HG02938 (cell line): Measurements from ENCODE around the gene LCE3C.
A peak's percentile ranks its signal among the peaks of the same experiment; 100 is the strongest.
"Not testable (repeated sequence)": the region's sequence is repeated elsewhere in the genome, so short reads cannot be mapped to it uniquely, and the experiment has no call there.

Experiments
- ATAC-seq: cut with Tn5 transposase; IDR thresholded peaks from one replicate; pipeline ENCODE4 v1.9.1; 2021; ENCODE audit warnings: mild to moderate bottlenecking, moderate library complexity; ENCODE audit not compliant: unreplicated experiment

LCE3C gene

GRCh38 chr1:152599934-152600333 lies at the start of gene LCE3C:
Gene LCE3C, plus strand, starts transcription at chr1:152600234. Its CDS starts 498 bp downstream, at chr1:152600732.
- ATAC-seq, result no peak

GRCh38 chr1:152565115-152565514 lies 34.9 kb upstream of the LCE3C start:
- ATAC-seq, result no peak

- no peak for ATAC-seq
Observed at GRCh38 chr1:152565535-152566215, 34.4 kb upstream of the LCE3C start.

DNA sequence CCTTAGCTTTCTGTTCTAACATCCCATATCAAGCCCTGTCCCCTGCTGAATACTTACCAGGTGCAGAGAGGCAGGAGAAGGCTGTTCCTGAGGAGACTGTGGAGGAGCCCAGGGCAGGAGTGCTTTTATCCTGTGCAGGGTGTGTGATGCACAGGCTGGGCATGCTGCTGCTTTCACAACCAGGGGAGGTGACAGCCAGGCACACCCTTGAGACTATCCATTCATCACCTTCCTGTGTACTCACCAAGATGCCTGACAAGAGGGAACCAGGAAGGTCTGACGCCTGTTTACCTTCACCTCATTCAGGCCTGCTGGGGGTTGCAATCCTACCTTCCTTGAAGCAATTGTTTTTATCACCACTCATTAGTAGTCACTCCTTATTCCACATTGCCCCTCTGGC lies 33.4 kb upstream of the LCE3C start, which contains the start of gene LCE3E:
LCE3E (minus strand) TSS at position 100 of the 400 bp plus-strand sequence. CDS start 572 bp downstream, outside the sequence.
- no peak for ATAC-seq

DNA sequence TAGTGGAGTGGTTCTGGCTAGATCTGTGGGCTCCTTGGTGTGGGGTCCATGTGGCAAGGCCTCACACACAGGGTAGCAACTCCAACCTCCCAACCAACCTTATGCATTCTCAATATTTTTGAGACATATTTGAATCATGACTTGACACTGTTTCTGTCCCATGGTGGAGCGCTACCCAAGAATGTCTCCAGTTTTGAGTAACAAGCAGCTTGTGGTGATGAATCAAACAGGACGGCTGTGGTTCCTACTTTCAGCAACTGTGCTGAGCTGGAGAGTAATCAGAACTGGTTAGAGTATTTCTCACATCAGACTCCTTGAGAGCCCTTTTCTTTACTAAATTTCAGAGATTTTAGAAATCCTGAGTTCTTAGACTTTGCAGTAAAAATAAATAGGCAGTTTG lies 22.9 kb upstream of the LCE3C start:
- peak; percentile 37 for ATAC-seq

DNA sequence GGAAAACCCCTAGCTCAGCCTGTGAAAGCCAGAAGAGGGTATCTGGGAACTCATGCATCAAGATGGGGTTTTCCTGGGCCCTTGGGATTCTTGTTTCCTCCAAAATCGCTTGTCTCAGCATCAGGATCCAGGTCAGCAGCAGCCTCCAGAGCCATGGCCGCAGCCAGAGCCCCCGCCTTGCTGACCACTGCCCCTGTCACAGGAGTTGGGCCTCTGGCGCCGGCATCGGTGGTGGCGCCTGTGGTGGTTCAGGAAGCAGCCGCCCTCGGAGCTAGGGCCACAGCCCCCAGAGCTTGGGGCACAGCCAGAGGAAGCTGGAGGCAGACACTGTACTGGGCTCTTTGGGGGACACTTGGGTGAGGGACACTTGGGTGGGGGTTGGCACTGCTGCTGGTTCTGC lies 20.5 kb upstream of the LCE3C start:
- not testable (repeated sequence) for ATAC-seq

DNA sequence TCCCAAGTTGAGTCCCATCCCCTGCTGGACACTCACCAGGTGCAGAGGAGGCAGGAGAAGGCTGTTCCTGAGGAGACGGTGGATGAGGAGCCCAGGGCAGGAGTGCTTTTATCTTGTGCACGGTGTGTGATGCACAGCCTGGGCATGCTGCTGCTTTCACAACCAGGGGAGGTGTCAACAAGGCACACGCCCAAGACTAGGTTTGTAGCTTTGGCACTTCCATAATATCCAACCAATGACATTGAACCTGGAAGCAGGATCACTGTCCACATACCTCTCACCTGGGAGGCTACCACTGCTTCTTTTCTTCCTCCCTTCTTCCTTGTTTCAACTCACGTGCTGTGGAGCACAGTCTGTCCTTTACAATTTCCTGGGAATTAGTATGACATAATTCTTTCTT lies 19.6 kb upstream of the LCE3C start, which contains the start of gene LCE3D:
LCE3D (minus strand) TSS at position 84 of the 400 bp plus-strand sequence. CDS start 580 bp downstream, outside the sequence.
- no peak for ATAC-seq

- ATAC-seq, result no peak
Observed at GRCh38 chr1:152582647-152583046, 17.4 kb upstream of the LCE3C start.

DNA sequence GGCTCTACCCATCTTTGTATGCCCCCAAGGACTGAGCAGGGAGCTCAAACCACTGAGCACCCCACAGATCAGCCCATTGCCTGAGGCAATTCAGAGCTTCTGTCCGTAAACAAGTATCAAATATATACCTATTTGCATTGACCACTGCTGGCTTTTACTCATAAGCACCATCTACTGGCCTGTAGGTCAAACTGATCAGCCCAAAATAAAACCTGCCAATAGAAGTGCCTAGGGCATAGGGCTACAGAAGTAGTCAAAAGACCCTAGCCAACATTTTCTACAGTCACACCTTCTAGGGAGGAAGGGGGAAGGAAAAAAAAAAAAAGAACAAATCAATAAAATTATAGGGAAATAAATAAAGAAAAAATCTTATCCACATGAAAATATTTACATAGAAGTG lies 14.4 kb upstream of the LCE3C start:
- no peak for ATAC-seq

- no peak for ATAC-seq
Observed at GRCh38 chr1:152596986-152597385, 3.0 kb upstream of the LCE3C start.

DNA sequence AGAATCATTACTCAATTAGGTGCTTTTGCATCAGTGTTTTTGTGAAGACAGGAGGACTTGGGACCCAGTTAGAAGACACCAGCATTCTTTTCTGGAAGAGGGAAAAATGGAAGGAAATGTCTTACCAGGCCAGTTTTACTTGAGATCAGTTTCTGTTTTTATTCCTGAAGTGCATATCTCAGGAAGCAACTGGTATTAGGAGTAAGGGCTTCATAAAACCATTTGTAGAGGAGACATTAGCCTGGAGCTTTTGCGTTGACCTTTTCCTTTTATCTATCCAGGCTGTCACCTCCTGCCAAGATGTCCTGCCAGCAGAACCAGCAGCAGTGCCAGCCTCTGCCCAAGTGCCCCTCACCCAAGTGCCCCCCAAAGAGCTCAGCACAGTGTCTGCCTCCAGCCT lies 13.5 kb downstream of the LCE3C start, which contains the start of gene LCE3B:
LCE3B (plus strand) TSS at position 301 of the 400 bp plus-strand sequence; CDS start at position 301, 0 bp downstream.
- no peak for ATAC-seq

DNA sequence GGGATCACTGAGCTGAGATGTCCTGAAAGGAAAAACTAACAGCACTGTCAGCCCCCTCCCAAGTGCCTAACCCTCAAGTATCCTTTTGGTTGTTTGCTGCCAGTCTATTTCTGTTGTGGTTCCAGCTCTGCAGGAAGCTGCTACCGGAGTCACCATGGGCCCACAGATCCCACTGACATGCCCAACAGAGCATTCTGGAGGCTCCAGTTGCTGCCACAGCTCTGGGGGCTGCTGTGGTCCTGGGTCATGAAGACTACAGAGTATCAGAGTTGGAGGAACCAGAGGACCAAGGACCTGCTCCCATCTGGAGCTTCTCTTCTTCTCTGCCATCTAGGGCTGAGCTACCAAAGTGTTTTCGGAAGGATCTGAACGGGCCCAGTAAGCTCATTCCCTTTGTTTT lies 22.0 kb downstream of the LCE3C start:
- no peak for ATAC-seq

GRCh38 chr1:152622803-152623202 lies 22.8 kb downstream of the LCE3C start, which contains the start of gene LCE3A:
Gene LCE3A, minus strand, starts transcription at chr1:152623103. Its CDS starts 0 bp downstream, at chr1:152623103.
- ATAC-seq, result no peak

DNA sequence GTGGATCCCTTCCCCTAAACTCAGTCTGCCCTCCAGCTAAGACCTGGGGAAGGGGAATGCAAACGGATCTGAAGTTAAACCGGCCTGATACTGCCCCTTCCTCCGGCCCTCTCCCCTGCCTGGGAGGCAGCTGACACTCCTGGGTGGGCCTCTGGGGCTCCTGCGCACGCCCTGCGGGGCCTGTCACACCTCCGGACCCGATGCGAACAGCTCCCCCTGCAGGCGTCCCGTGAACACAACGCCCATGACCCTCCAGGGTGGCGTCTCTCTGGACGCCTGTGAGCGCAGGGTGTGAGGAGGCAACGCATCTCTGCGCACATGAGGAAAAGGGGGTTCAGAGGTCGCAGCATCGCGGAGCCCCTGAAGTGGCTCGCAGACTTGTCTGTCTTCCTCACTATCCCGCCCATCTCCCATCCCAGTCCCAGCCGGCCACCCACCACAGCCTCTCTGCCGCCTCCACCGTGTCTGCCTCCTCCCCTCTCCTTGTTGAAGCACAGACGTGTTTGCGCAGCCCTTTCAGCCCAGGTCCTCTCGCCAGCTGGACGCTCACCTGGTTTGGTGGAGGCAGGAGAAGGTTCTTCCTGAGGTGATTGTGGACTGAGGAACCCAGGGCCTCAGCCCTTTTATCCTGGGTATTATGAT lies 23.3 kb downstream of the LCE3C start:
- ATAC-seq, result no peak

- ATAC-seq, result no peak
Observed at GRCh38 chr1:152626744-152627143, 26.7 kb downstream of the LCE3C start.

DNA sequence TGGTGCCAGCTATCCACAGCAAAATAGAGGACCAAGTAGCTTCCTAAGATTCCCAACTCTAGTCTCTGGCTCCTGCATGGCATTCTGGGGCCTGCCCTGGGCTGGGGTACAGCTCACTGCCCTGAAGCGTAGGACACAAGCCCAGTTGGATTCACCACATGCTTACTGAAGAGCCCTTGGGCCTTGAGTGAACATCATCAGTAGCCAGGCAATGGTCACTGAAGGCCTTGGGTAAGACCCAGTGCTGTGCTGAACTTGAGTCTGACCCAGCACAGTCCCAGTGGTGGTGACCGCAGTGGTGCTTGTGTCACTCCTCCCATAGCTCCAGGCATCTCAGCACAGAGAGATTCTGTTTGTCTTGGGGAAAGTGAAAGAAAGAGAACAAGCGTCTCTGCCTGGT lies 30.6 kb downstream of the LCE3C start:
- ATAC-seq, result no peak

GRCh38 chr1:152640351-152640750 lies 40.3 kb downstream of the LCE3C start:
- no peak for ATAC-seq

GRCh38 chr1:152643945-152644344 lies 43.9 kb downstream of the LCE3C start:
- ATAC-seq, result no peak

GRCh38 chr1:152645146-152645545 lies 45.1 kb downstream of the LCE3C start:
- no peak for ATAC-seq

- ATAC-seq, result no peak
Observed at GRCh38 chr1:152646656-152647055, 46.6 kb downstream of the LCE3C start.
